ENCODE results near the gene KCNT1.

GRCh38 chr9:135745686-135746324 is 43.8 kb downstream of the KCNT1 start:
- TF ChIP-seq CTCF (conservative IDR thresholded peaks at IDR 0.05; ENCODE audit: low read depth, low read length) (no peak), EZH2 (IDR thresholded peaks at IDR 0.05; ENCODE audit: borderline replicate concordance, low read depth, low read length, poor library complexity, severe bottlenecking) (no peak)
